Measurements from ENCODE around the gene POFUT2.
"Not testable (repeated sequence)": the region's sequence is repeated elsewhere in the genome, so short reads cannot be mapped to it uniquely, and the experiment has no call there.

POFUT2 gene

GRCh38 chr21:45326169-45326851 is 38.6 kb upstream of the POFUT2 start:
- DNase-seq = no peak

- no peak for DNase-seq
Observed at GRCh38 chr21:45325206-45326168, 37.8 kb upstream of the POFUT2 start.

GRCh38 chr21:45324489-45325205 is 37.0 kb upstream of the POFUT2 start:
- DNase-seq = no peak

- DNase-seq = no peak
Observed at GRCh38 chr21:45323487-45324311, 36.0 kb upstream of the POFUT2 start.

GRCh38 chr21:45322960-45323461 is 35.3 kb upstream of the POFUT2 start:
- peak in 1 of 3 donors; percentile 6 for DNase-seq

GRCh38 chr21:45322231-45322959 is 34.7 kb upstream of the POFUT2 start:
- DNase-seq = no peak

GRCh38 chr21:45320261-45321025 is 32.7 kb upstream of the POFUT2 start:
- no peak for DNase-seq

GRCh38 chr21:45319461-45320211 is 31.9 kb upstream of the POFUT2 start:
- DNase-seq = no peak

- no peak for DNase-seq
Observed at GRCh38 chr21:45318556-45319404, 31.1 kb upstream of the POFUT2 start.

GRCh38 chr21:45318146-45318555 is 30.5 kb upstream of the POFUT2 start:
- no peak for DNase-seq

GRCh38 chr21:45317398-45318145 is 29.9 kb upstream of the POFUT2 start:
- no peak for DNase-seq

- no peak for DNase-seq
Observed at GRCh38 chr21:45316871-45317397, 29.2 kb upstream of the POFUT2 start.

- DNase-seq = not testable (repeated sequence)
Observed at GRCh38 chr21:45315676-45316470, 28.2 kb upstream of the POFUT2 start.

- DNase-seq = no peak
Observed at GRCh38 chr21:45313682-45314081, 26.0 kb upstream of the POFUT2 start.

GRCh38 chr21:45313015-45313414 is 25.3 kb upstream of the POFUT2 start:
- DNase-seq = no peak

GRCh38 chr21:45312296-45312695 is 24.6 kb upstream of the POFUT2 start:
- no peak for DNase-seq

- DNase-seq = no peak
Observed at GRCh38 chr21:45310459-45310858, 22.8 kb upstream of the POFUT2 start.
